Activated T-cell treated with anti-CD3 and anti-CD28 coated beads, Interleukin-2, amount 50 U/mL, for 72 hours (primary cell): Measurements from ENCODE around the gene BTF3L4. TPM values are rescaled to one million over a fixed set of nuclear protein-coding genes. Genes with fewer than 3 reads are reported as not detected.
"Not testable (repeated sequence)": the region's sequence is repeated elsewhere in the genome, so short reads cannot be mapped to it uniquely, and the experiment has no call there.

ENCODE experiments used
- ATAC-seq, 2 donors: fragments of 150-1000 bp; cut with Tn5 transposase; replicated peaks in 1 of 2; 2 replicates each; pipeline ENCODE4 v1.10.0; 2021; ENCODE audit warnings: moderate library complexity in 2 of 2, mild to moderate bottlenecking in 1 of 2
- DNase-seq, 2 donors: peaks; one replicate each; pipeline ENCODE4 v3.0.0; 2021 to 2022; ENCODE audit warnings: mixed read lengths in 1 of 2
- H3K27ac Mint-ChIP-seq: one replicate; pipeline ENCODE4 v1.8.0; 2022; ENCODE audit warnings: mild to moderate bottlenecking, moderate library complexity, mixed read lengths
- H3K27me3 Mint-ChIP-seq: one replicate; pipeline ENCODE4 v1.8.0; 2022; ENCODE audit warnings: low read depth, mixed read lengths
- H3K36me3 Mint-ChIP-seq, 2 donors: one replicate each; pipeline ENCODE4 v1.8.0; 2022; ENCODE audit warnings: mixed read lengths in 2 of 2, mild to moderate bottlenecking in 1 of 2; ENCODE audit not compliant: insufficient read depth in 2 of 2
- H3K4me1 Mint-ChIP-seq: one replicate; pipeline ENCODE4 v1.8.0; 2022; ENCODE audit warnings: low read depth, mixed read lengths
- H3K4me3 Mint-ChIP-seq, 2 donors: one replicate each; pipeline ENCODE4 v1.8.0; 2022; ENCODE audit warnings: mild to moderate bottlenecking in 2 of 2, mixed read lengths in 2 of 2, moderate library complexity in 2 of 2
- H3K9me3 Mint-ChIP-seq, 2 donors: one replicate each; pipeline ENCODE4 v1.8.0; 2022; ENCODE audit warnings: mixed read lengths in 2 of 2
- total RNA-seq, 2 donors: library from RNA; stranded (reverse); gene quantifications; one replicate each; pipeline ENCODE4 v1.2.3, GENCODE V29; 2022

Gene BTF3L4
- total RNA-seq, 2 donors from 2014 or later = 28.3 to 32.3 TPM

DNA sequence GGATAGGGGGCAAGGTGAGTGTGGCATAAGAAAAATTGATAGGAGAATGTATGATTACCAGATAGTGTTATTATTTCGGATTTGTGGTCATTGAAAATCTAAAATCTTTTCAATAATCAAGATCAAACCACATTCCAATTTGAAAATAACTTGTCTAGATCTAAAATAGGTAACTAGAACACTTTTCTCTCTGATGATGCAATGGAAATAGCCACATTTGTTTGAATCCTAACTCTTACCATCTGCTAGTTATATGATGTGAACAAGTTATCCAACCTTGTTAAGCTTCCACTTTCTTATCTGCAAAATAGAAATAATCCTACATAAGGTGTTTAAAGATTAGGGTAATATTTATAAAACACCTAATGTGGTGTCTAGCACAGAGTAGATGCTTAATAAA lies 3.8 kb downstream of the BTF3L4 start:
- DNase-seq (no peak), ATAC-seq (no peak)
- Mint-ChIP-seq H3K27ac (no peak overlapping the region), H3K9me3 (no peaks in the 10 kb centered on the region), H3K36me3 (peaks cover 15 to 33% of the 10 kb centered on the region in 2 donors), H3K4me1 (peaks cover 38% of the 10 kb centered on the region), H3K27me3 (no peaks in the 10 kb centered on the region), H3K4me3 (no peak overlapping the region)

DNA sequence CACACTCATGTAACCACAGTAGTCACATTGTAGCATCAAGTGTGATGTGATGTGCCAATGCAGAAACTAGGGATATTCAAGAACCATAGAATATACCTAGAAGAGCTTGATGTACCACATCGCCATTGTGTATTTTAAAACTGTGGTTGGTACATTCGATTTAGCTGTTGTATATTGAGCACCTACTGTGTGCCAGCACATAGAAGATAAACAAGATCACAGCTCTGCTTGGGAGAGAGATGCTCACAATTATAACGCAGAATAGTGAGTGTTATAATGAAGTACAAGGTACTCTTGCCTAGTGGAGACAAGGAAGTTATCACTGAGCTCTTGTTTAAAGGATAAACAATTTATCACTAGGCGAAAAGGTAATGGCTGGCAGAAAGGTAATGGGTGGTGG lies 4.7 kb downstream of the BTF3L4 start:
- ATAC-seq (no peak), DNase-seq (no peak)
- Mint-ChIP-seq H3K27ac (no peak overlapping the region), H3K36me3 (peaks cover 12 to 29% of the 10 kb centered on the region in 2 donors), H3K27me3 (no peaks in the 10 kb centered on the region), H3K4me1 (peaks cover 38% of the 10 kb centered on the region), H3K4me3 (no peak overlapping the region), H3K9me3 (no peaks in the 10 kb centered on the region)

DNA sequence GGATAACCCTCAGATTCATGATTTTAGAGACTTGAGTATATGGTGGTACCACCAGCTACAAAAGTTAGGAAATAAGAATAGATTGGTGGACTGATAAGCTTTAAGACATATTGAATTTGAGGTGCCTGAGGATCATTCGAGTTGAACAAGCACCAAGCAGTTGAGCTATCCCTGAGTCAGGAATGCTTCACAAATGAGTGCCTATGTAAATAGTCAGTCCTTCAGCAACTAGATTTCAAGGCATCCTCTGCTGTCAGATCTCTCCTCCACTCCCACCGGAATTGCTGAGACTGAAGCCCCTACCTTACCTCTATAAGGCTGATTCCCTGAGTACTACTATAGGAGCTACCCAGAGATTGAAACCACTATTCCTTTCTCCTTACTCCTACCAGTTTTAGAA lies 7.1 kb downstream of the BTF3L4 start:
- H3K27ac Mint-ChIP-seq = no peak overlapping the region
- peaks cover 9 to 30% of the 10 kb centered on the region in 2 donors for H3K36me3 Mint-ChIP-seq

DNA sequence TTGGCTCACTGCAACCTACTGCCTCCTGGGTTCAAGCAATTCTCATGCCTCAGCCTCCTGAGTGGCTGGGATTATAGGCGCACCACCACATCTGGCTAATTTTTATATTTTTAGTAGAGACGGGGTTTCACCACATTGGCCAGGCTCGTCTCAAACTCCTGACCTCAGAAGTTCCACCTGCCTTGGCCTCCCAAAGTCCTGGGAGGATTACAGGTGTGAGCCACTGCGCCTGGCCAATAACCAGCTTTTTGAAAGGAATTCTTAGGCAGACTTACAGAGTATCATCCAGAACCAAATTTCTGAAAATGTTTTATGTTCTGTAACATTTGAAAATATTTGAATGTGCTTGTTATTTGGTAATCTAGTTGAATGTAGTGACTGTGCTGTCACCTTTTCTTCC lies 14.6 kb downstream of the BTF3L4 start:
- H3K4me3 Mint-ChIP-seq = no peak overlapping the region
- no peaks in the 10 kb centered on the region for H3K9me3 Mint-ChIP-seq
- DNase-seq (no peak), ATAC-seq (no peak)
- no peaks in the 10 kb centered on the region for H3K27me3 Mint-ChIP-seq
- no peak overlapping the region for H3K27ac Mint-ChIP-seq
- H3K36me3 Mint-ChIP-seq = peaks cover 7 to 14% of the 10 kb centered on the region in 2 donors
- H3K4me1 Mint-ChIP-seq = peaks cover 24% of the 10 kb centered on the region

More for the DNA sequence above, 7.1 kb downstream of the BTF3L4 start:
- ATAC-seq = no peak
- DNase-seq = no peak
- Mint-ChIP-seq H3K27me3 (no peaks in the 10 kb centered on the region), H3K9me3 (no peaks in the 10 kb centered on the region), H3K4me3 (no peak overlapping the region), H3K4me1 (peaks cover 31% of the 10 kb centered on the region)

DNA sequence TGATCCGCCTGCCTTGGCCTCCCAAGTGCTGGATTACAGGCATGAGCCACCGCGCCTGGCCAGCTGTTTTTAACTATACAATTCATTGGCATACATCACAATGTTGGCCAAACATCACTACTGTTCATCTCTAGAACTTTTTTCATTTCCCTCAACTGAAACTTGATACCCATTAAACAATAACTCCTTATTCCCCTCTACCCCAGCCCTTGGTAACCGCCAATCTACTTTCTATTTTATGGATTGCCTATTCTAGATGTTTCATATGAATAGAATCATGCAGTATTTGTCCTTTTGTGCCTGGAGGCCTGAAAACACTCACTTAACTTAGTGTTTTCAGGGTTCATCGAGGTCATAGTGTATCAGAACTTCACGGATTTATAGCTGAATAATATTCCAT lies 16.2 kb downstream of the BTF3L4 start:
- Mint-ChIP-seq H3K4me1 (peaks cover 23% of the 10 kb centered on the region), H3K27me3 (no peaks in the 10 kb centered on the region), H3K36me3 (peaks cover 7 to 10% of the 10 kb centered on the region in 2 donors), H3K27ac (no peak overlapping the region), H3K9me3 (no peaks in the 10 kb centered on the region), H3K4me3 (no peak overlapping the region)
- DNase-seq = no peak
- no peak for ATAC-seq

DNA sequence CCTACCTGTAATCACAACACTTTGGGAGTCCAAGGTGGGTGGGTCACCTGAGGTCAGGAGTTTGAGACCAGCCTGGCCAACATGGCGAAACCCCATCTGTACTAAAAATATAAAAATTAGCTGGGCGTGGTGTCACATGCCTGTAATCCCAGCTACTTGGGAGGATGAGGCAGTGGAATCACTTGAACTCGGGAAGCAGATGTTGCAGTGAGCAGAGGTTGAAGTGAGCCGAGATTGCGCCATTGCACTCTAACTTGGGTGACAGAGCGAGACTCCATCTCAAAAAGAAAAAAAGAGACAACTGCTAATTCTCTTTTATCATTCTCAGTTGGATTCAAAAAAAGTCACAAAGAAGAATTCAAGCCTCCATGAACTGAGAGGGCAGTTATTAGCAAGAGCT lies 21.2 kb downstream of the BTF3L4 start:
- ATAC-seq, H3K27me3 Mint-ChIP-seq, H3K9me3 Mint-ChIP-seq, H3K27ac Mint-ChIP-seq, H3K4me1 Mint-ChIP-seq, H3K4me3 Mint-ChIP-seq, DNase-seq: not testable (repeated sequence)
- peaks cover 2 to 14% of the 10 kb centered on the region in 2 donors for H3K36me3 Mint-ChIP-seq

DNA sequence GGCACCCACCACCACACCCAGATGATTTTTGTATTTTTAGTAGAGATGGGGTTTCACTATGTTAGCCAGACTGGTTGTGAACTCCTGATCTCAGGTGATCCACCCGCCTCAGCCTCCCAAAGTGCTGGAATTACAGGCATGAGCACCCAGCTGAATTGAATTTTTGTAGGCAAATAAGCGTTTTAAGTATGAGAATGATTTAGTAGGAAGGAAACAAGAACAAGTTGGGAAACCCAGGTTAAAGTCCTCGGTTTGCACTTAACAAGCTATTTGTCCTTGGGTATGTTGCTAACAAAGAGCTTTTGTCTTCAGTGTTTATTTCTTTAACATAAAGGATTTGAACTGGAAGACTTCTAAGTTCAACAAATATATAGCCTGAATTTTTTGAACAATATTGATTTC lies 23.9 kb downstream of the BTF3L4 start:
- H3K4me1 Mint-ChIP-seq = peaks cover 3% of the 10 kb centered on the region
- DNase-seq = no peak
- no peak for ATAC-seq
- H3K9me3 Mint-ChIP-seq = no peaks in the 10 kb centered on the region
- peaks cover 0 to 12% of the 10 kb centered on the region in 2 donors for H3K36me3 Mint-ChIP-seq
- no peak overlapping the region for H3K4me3 Mint-ChIP-seq
- no peak overlapping the region for H3K27ac Mint-ChIP-seq
- no peaks in the 10 kb centered on the region for H3K27me3 Mint-ChIP-seq

DNA sequence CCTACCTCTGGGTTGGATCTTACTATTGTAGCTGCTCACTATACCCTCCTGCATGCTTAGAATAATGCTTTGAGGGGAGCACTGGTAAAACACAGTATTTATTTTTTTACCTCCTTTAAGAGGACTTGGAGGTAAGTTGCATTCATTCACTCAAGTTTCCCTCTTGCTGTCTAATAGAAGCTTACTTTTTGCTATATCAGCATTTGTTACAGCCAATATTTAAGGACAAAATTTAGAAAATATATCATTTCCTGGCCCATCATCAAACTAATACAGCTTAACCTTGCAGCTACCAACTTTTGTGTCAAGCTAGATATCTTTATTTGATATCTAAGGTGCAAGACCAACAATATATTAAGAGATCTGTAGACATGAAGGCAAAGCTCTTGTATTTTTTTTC lies 31.8 kb downstream of the BTF3L4 start:
- DNase-seq, H3K9me3 Mint-ChIP-seq, H3K4me1 Mint-ChIP-seq, H3K4me3 Mint-ChIP-seq, ATAC-seq, H3K27ac Mint-ChIP-seq, H3K27me3 Mint-ChIP-seq: not testable (repeated sequence)
- H3K36me3 Mint-ChIP-seq = peaks cover 4 to 26% of the 10 kb centered on the region in 2 donors

DNA sequence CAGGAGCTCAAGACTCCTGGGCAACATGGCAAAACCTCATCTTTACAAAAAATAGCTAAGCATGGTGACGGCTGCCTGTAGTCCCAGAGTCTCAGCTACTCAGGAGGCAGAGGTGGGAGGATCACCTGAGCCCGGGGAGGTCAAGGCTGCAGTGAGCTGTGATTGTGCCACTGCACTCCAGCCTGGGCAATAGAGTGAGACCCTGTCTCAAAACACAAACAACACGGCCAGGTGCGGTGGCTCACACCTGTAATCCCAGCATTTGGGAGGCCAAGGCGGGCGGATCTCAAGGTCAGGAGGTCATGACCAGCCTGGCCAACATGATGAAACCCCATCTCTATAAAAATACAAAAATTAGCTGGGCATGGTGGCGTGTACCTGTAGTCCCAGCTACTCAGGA lies 38.2 kb downstream of the BTF3L4 start:
- H3K4me3 Mint-ChIP-seq, H3K9me3 Mint-ChIP-seq, H3K27me3 Mint-ChIP-seq, H3K27ac Mint-ChIP-seq, DNase-seq, ATAC-seq, H3K4me1 Mint-ChIP-seq: not testable (repeated sequence)
- peaks cover 0 to 14% of the 10 kb centered on the region in 2 donors for H3K36me3 Mint-ChIP-seq

DNA sequence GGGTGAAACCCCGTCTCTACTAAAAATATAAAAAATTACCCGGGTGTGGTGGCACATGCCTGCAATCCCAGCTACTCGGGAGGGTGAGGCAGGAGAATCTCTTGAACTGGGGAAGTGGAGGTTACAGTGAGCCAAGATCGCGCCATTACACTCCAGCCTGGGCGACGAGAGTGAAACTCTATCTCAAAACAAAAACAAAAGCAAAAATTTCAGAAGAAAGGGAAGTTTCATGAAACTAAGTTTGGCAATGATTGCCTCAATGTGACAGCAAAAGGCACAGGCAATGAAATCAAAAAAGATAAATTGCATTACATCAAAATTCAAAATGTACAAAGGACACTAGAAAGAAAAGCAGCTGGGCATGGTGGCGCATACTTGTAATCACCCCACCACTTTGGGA lies 40.1 kb downstream of the BTF3L4 start:
- no peak for ATAC-seq
- Mint-ChIP-seq H3K27ac (no peak overlapping the region), H3K36me3 (peaks cover 0 to 3% of the 10 kb centered on the region in 2 donors), H3K27me3 (no peaks in the 10 kb centered on the region), H3K4me1 (peaks cover 4% of the 10 kb centered on the region), H3K9me3 (no peaks in the 10 kb centered on the region), H3K4me3 (no peak overlapping the region)
- DNase-seq = no peak

DNA sequence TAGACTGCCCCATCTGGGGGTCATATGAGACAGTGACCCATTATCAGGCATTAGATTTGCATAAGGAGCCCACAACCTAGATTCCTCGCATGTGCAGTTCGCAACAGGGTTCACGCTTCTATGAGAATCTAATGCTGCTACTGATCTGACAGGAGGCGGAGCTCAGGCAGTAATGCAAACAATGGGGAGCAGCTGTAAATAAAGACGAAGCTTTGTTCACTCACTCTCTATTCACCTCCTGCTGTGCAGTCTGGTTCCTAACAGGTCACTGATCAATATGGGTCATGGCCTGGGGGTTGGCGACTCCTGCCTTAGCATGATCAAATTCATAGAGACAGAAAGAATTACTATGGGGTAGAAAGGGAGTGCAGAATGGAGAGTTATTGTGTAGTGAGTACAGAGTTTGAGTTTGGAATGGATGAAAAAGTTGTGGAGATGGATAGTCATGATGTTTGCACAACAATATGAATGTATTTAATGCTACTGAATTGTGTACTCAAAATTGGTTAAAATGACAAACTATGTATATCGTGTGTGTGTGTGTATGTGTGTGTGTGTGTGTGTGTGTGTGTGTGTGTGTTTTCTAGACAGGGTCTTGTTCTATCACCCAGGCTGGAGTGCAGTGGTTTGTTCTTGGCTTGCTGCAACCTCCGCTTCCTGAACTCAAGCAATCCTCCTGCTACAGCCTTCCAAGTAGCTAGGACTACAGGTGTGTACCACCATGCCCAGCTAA lies 42.2 kb downstream of the BTF3L4 start:
- no peak for DNase-seq
- Mint-ChIP-seq H3K36me3 (no peaks in the 10 kb centered on the region), H3K9me3 (no peaks in the 10 kb centered on the region), H3K4me3 (no peak overlapping the region), H3K27ac (no peak overlapping the region), H3K4me1 (peaks cover 14% of the 10 kb centered on the region), H3K27me3 (no peaks in the 10 kb centered on the region)
- no peak for ATAC-seq

DNA sequence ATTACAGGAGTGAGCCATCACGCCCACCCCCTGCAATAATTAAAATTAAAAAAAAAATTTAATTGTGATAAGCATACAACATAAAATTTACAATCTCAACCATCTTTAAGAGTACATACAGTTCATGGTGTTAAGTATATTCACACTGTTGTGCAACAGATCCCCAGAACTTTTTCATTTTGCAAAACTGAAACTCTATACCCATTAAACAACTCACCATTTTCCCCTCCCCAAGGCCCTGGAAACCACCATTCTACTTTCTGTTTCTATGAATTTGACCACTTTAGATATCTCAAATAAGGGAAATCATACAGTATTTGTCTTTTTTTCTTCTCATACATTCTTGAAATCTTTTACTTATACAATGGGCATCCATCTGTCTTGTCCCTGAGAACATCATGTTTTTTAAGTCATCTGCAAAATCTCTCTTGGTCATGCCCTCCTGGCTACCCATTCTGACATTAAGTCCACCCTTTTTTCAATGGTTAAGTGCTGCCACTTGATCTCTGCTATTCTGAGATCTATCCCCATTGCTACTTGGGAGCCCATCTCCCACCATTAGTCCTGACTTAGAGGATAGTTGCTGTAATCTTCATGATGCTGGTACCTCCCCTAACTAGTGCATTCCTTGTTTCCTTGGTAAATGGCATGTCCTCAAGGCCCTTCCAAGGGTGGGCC lies 46.4 kb downstream of the BTF3L4 start:
- DNase-seq (no peak), ATAC-seq (peak; percentile 28 to 43)
- peaks cover 9% of the 10 kb centered on the region for H3K4me1 Mint-ChIP-seq
- no peak overlapping the region for H3K27ac Mint-ChIP-seq
- no peaks in the 10 kb centered on the region for H3K36me3 Mint-ChIP-seq
- no peaks in the 10 kb centered on the region for H3K9me3 Mint-ChIP-seq
- H3K27me3 Mint-ChIP-seq = no peaks in the 10 kb centered on the region
- no peak overlapping the region for H3K4me3 Mint-ChIP-seq

DNA sequence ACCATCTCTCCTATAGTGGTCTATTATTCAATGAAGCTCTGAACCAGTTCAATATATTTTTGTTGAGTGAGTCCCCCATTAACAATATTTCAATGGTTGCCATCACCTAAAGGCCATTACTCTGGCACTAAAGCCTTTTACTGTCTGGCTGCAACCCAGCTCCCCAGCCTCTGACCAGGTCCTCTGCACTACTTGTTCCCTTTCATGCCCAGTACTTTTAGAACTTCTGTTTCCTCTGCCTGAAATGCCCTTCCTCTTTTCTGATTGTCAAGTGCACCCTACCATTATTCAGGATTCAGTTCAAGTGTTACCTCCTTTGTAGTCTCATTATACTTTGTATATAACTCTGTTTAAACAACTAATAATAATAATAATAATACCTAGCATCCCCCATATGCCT lies 55.4 kb downstream of the BTF3L4 start:
- Mint-ChIP-seq H3K4me1 (no peaks in the 10 kb centered on the region), H3K27me3 (no peaks in the 10 kb centered on the region), H3K4me3 (no peak overlapping the region), H3K27ac (no peak overlapping the region), H3K36me3 (no peaks in the 10 kb centered on the region), H3K9me3 (no peaks in the 10 kb centered on the region)
- no peak for DNase-seq
- ATAC-seq = no peak

DNA sequence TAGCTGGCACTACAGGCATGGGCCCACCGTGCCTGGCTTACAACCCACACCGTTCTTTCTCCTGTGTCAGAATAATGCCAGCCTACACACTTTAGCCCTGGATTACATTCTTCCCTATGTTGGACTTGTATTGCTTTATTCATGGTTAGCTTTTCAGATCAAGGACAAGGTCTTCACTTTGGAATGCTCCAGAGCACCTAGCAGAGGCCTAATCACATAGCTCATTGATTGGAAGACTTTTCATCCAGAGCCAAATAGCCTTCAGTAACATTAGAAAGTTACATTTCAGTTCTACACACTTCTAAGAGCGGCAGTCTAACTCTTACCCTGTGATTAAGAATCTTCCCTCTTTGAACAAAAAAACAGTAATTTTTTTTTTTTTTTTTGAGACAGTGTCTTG lies 56.4 kb downstream of the BTF3L4 start:
- Mint-ChIP-seq H3K27ac (no peak overlapping the region), H3K27me3 (no peaks in the 10 kb centered on the region), H3K9me3 (no peaks in the 10 kb centered on the region), H3K4me1 (no peaks in the 10 kb centered on the region), H3K36me3 (no peaks in the 10 kb centered on the region), H3K4me3 (no peak overlapping the region)
- no peak for DNase-seq
- ATAC-seq = no peak
